DMS53 treated with DMSO at 0.1 percent for 48 hours (cell line): ENCODE data around the gene ACOXL.
"Not testable (repeated sequence)": the region's sequence is repeated elsewhere in the genome, so short reads cannot be mapped to it uniquely, and the experiment has no call there.

ENCODE experiments used
- DNase-seq: peaks from one replicate; lab custom pipeline; 2025; ENCODE audit not compliant: unreplicated experiment; lab: John Stamatoyannopoulos, UW

Gene ACOXL

GRCh38 chr2:111031546-111032478 lies 299.4 kb downstream of the ACOXL start:
- no peak for DNase-seq

- DNase-seq: no peak
Observed at GRCh38 chr2:111032721-111033429, 300.5 kb downstream of the ACOXL start.

GRCh38 chr2:111034146-111034545 lies 301.8 kb downstream of the ACOXL start:
- no peak for DNase-seq

GRCh38 chr2:111034606-111035005 lies 302.2 kb downstream of the ACOXL start:
- no peak for DNase-seq

- DNase-seq: no peak
Observed at GRCh38 chr2:111035830-111036441, 303.6 kb downstream of the ACOXL start.

- no peak for DNase-seq
Observed at GRCh38 chr2:111037128-111037527, 304.8 kb downstream of the ACOXL start.

- no peak for DNase-seq
Observed at GRCh38 chr2:111039628-111040383, 307.4 kb downstream of the ACOXL start.

- no peak for DNase-seq
Observed at GRCh38 chr2:111041398-111042202, 309.2 kb downstream of the ACOXL start.

GRCh38 chr2:111042261-111042660 lies 309.9 kb downstream of the ACOXL start:
- no peak for DNase-seq

- DNase-seq: no peak
Observed at GRCh38 chr2:111042772-111043771, 310.7 kb downstream of the ACOXL start.

- DNase-seq: no peak
Observed at GRCh38 chr2:111044066-111044465, 311.7 kb downstream of the ACOXL start.

GRCh38 chr2:111045236-111045635 lies 312.9 kb downstream of the ACOXL start:
- not testable (repeated sequence) for DNase-seq

- no peak for DNase-seq
Observed at GRCh38 chr2:111045771-111046444, 313.5 kb downstream of the ACOXL start.

GRCh38 chr2:111046670-111047069 lies 314.3 kb downstream of the ACOXL start:
- no peak for DNase-seq

GRCh38 chr2:111048856-111049768 lies 316.7 kb downstream of the ACOXL start:
- no peak for DNase-seq

- DNase-seq: no peak
Observed at GRCh38 chr2:111049792-111050640, 317.6 kb downstream of the ACOXL start.
